AG04449 (cell line): ENCODE measurements around the gene FIGLA.

Experiments used
- CTCF ChIA-PET: fragments of 350-600 bp; formaldehyde crosslinking; extraction: SDS; loops from one replicate; lab custom pipeline; 2021; ENCODE audit warnings: antibody characterized with exemption; lab: Yijun Ruan, JAX
- POLR2A ChIA-PET: fragments of 400-600, 350-600 bp; formaldehyde crosslinking; extraction: SDS; loops from one replicate; lab custom pipeline; 2020; ENCODE audit warnings: antibody characterized with exemption, inconsistent platforms; lab: Yijun Ruan, JAX
- DNase-seq: peaks from one replicate; pipeline ENCODE4 v3.0.0-alpha.2; 2010; ENCODE audit warnings: low read depth, low spot score
- H3K4me3 ChIP-seq: 2 replicates; pipeline ENCODE4 v1.5.1; 2011; ENCODE audit warnings: low read depth, mild to moderate bottlenecking, control low read depth, low read length
- CTCF ChIP-seq: IDR thresholded peaks from one replicate; pipeline ENCODE4 v1.5.1; 2011; ENCODE audit warnings: mild to moderate bottlenecking, moderate library complexity, low read length, control low read depth, inconsistent platforms; ENCODE audit not compliant: insufficient read depth; ENCODE audit errors: missing control alignments

Gene FIGLA

GRCh38 chr2:70756128-70756527 lies 34.3 kb downstream of the FIGLA start:
- TF ChIP-seq CTCF = no peak
- CTCF ChIA-PET = no interaction called here
- POLR2A ChIA-PET = no interaction called here

GRCh38 chr2:70753902-70754301 lies 36.5 kb downstream of the FIGLA start:
- ChIA-PET POLR2A (no interaction called here), CTCF (interaction anchor here (0.8 kb wide), 1 partner anchor 10 kb away, joined by 4 read pairs; no protein-coding TSS in a partner anchor)
- DNase-seq = no peak
- no peak for TF ChIP-seq CTCF
- no peak overlapping the region for H3K4me3 ChIP-seq

More at GRCh38 chr2:70756128-70756527, 34.3 kb downstream of the FIGLA start:
- H3K4me3 ChIP-seq = no peak overlapping the region
- no peak for DNase-seq

- DNase-seq = no peak
- ChIA-PET CTCF (no interaction called here), POLR2A (no interaction called here)
- no peak overlapping the region for H3K4me3 ChIP-seq
- no peak for TF ChIP-seq CTCF
Measured at GRCh38 chr2:70753031-70753430, 37.4 kb downstream of the FIGLA start.

- DNase-seq = no peak
- TF ChIP-seq CTCF = no peak
- ChIA-PET POLR2A (no interaction called here), CTCF (no interaction called here)
- no peak overlapping the region for H3K4me3 ChIP-seq
Measured at GRCh38 chr2:70752396-70752795, 38.0 kb downstream of the FIGLA start.

GRCh38 chr2:70751881-70752280 lies 38.6 kb downstream of the FIGLA start:
- no peak for TF ChIP-seq CTCF
- DNase-seq = no peak
- ChIA-PET POLR2A (no interaction called here), CTCF (no interaction called here)
- no peak overlapping the region for H3K4me3 ChIP-seq

- TF ChIP-seq CTCF = no peak
- ChIA-PET POLR2A (no interaction called here), CTCF (no interaction called here)
- DNase-seq = no peak
- no peak overlapping the region for H3K4me3 ChIP-seq
Measured at GRCh38 chr2:70750320-70750719, 40.1 kb downstream of the FIGLA start.
